CD4-positive, CD25-positive, alpha-beta regulatory T cell (primary cell): Measurements from ENCODE around the gene GFOD1. TPM values are rescaled to one million over a fixed set of nuclear protein-coding genes. Genes with fewer than 3 reads are reported as not detected.

Experiments used
- ATAC-seq, 2 donors: fragments of 150-1000 bp; cut with Tn5 transposase; one replicate each; pipeline ENCODE4 v1.10.0; 2021; ENCODE audit warnings: low read depth in 2 of 2, moderate number of reproducible peaks in 2 of 2, moderate library complexity in 1 of 2
- DNase-seq, 3 donors: peaks; one replicate each; pipeline versions ENCODE4 v3.0.0 to v3.0.0-alpha.2; 2012 to 2022; ENCODE audit warnings: mixed read lengths in 1 of 3
- H3K27ac ChIP-seq: one replicate; pipeline ENCODE4 v1.7.0; 2013; ENCODE audit warnings: mild to moderate bottlenecking, low read length; ENCODE audit not compliant: insufficient read depth, poor library complexity, severe bottlenecking
- H3K27me3 ChIP-seq: one replicate; pipeline ENCODE4 v1.7.0; 2013; ENCODE audit warnings: low read length; ENCODE audit not compliant: control insufficient read depth, insufficient read depth
- H3K36me3 ChIP-seq: one replicate; pipeline ENCODE4 v1.7.0; 2013; ENCODE audit warnings: mild to moderate bottlenecking, low read length, moderate library complexity; ENCODE audit not compliant: control insufficient read depth, insufficient read depth
- H3K4me1 ChIP-seq: 2 replicates; pipeline ENCODE4 v1.7.0; 2013; ENCODE audit warnings: mild to moderate bottlenecking, low read length; ENCODE audit not compliant: insufficient read depth, control insufficient read depth, poor library complexity, severe bottlenecking
- H3K4me3 ChIP-seq: one replicate; pipeline ENCODE4 v1.7.0; 2013; ENCODE audit warnings: low read depth, mild to moderate bottlenecking, low read length, moderate library complexity
- H3K9me3 ChIP-seq, 2 experiments: 1 replicate in 1 of 2; 2 replicates in 1 of 2; pipeline ENCODE4 v1.7.0; 2013; ENCODE audit warnings: low read length in 2 of 2, mild to moderate bottlenecking in 1 of 2, moderate library complexity in 1 of 2; ENCODE audit not compliant: control insufficient read depth in 2 of 2
- H3K27ac Mint-ChIP-seq, 3 donors: one replicate each; pipeline ENCODE4 v1.8.0; 2020 to 2022; ENCODE audit warnings: mild to moderate bottlenecking in 3 of 3, mixed read lengths in 3 of 3, moderate library complexity in 2 of 3
- H3K27me3 Mint-ChIP-seq: one replicate; pipeline ENCODE4 v1.8.0; 2022; ENCODE audit warnings: mild to moderate bottlenecking, mixed read lengths
- H3K36me3 Mint-ChIP-seq: one replicate; pipeline ENCODE4 v1.8.0; 2020; ENCODE audit warnings: mixed read lengths
- H3K4me1 Mint-ChIP-seq, 4 donors: one replicate each; pipeline ENCODE4 v1.8.0; 2020 to 2022; ENCODE audit warnings: mixed read lengths in 4 of 4, mild to moderate bottlenecking in 1 of 4
- H3K4me3 Mint-ChIP-seq, 4 donors: one replicate each; pipeline ENCODE4 v1.8.0; 2020 to 2022; ENCODE audit warnings: mild to moderate bottlenecking in 4 of 4, mixed read lengths in 4 of 4, moderate library complexity in 3 of 4
- H3K9me3 Mint-ChIP-seq, 7 donors: one replicate each; pipeline ENCODE4 v1.8.0; 2020 to 2022; ENCODE audit warnings: mixed read lengths in 7 of 7, mild to moderate bottlenecking in 3 of 7, moderate library complexity in 2 of 7
- polyA plus RNA-seq, 4 donors: library from polyadenylated mRNA; unstranded; fragments of 300-500 nt; fragmentation: Illumina TruSeq; gene quantifications; one replicate each; pipeline ENCODE4 v1.2.3, GENCODE V29; 2021
- total RNA-seq: library from RNA; stranded (reverse); gene quantifications from one replicate; pipeline ENCODE4 v1.2.3, GENCODE V29; 2022

Gene GFOD1
- 1.8 TPM for total RNA-seq
- under 1 TPM; 0.06 to 0.37 (median 0.13) TPM for polyA plus RNA-seq

GRCh38 chr6:13487122-13488014, at the start of gene GFOD1:
Gene GFOD1 (minus strand): TSS chr6:13487600. CDS start chr6:13486890, 710 bp downstream.
- peak within 1 kb of the TSS; percentile 65 for H3K4me3 ChIP-seq
- ATAC-seq, result peak; percentile 73 to 79
- DNase-seq, result peak; percentile 39 to 72 (median 45)
- H3K9me3 ChIP-seq, result no peaks in the 10 kb centered on the region
- H3K36me3 ChIP-seq, result no peaks in the 10 kb centered on the region
- H3K4me1 Mint-ChIP-seq, result peaks cover 5 to 36% (median 19%) of the 10 kb centered on the region in 4 donors
- peak within 1 kb of the TSS in 1 of 3 donors; percentile 11 for H3K27ac Mint-ChIP-seq
- no peaks in the 10 kb centered on the region for H3K36me3 Mint-ChIP-seq
- H3K9me3 Mint-ChIP-seq, result peaks cover 0 to 3% (median 0%) of the 10 kb centered on the region in 7 donors
- H3K27me3 ChIP-seq, result peaks cover 23% of the 10 kb centered on the region
- H3K4me3 Mint-ChIP-seq, result peak within 1 kb of the TSS; percentile 84 to 93 (median 90)
- H3K27ac ChIP-seq, result no peak within 1 kb of the TSS
- H3K27me3 Mint-ChIP-seq, result peaks cover 36% of the 10 kb centered on the region
- peaks cover 23% of the 10 kb centered on the region for H3K4me1 ChIP-seq

GRCh38 chr6:13536796-13537526, 49.6 kb upstream of the GFOD1 start:
- Mint-ChIP-seq H3K36me3 (no peaks in the 10 kb centered on the region), H3K27me3 (no peaks in the 10 kb centered on the region), H3K4me1 (no peaks in the 10 kb centered on the region), H3K4me3 (no peak overlapping the region), H3K9me3 (no peaks in the 10 kb centered on the region), H3K27ac (no peak overlapping the region)
- H3K27ac ChIP-seq, result no peak overlapping the region
- H3K27me3 ChIP-seq, result peaks cover 2% of the 10 kb centered on the region
- DNase-seq (no peak), ATAC-seq (no peak)
- H3K4me1 ChIP-seq, result no peaks in the 10 kb centered on the region
- no peaks in the 10 kb centered on the region for H3K36me3 ChIP-seq
- no peaks in the 10 kb centered on the region for H3K9me3 ChIP-seq
- no peak overlapping the region for H3K4me3 ChIP-seq

GRCh38 chr6:13535306-13535705, 47.9 kb upstream of the GFOD1 start:
- Histone ChIP-seq H3K27me3 (peaks cover 2% of the 10 kb centered on the region), H3K4me3 (no peak overlapping the region), H3K27ac (no peak overlapping the region), H3K36me3 (no peaks in the 10 kb centered on the region), H3K4me1 (no peaks in the 10 kb centered on the region), H3K9me3 (no peaks in the 10 kb centered on the region)
- no peak overlapping the region for H3K4me3 Mint-ChIP-seq
- DNase-seq (no peak), ATAC-seq (no peak)
- no peaks in the 10 kb centered on the region for H3K9me3 Mint-ChIP-seq
- H3K27me3 Mint-ChIP-seq, result no peaks in the 10 kb centered on the region
- H3K36me3 Mint-ChIP-seq, result no peaks in the 10 kb centered on the region
- no peaks in the 10 kb centered on the region for H3K4me1 Mint-ChIP-seq
- no peak overlapping the region for H3K27ac Mint-ChIP-seq

- Mint-ChIP-seq H3K4me3 (no peak overlapping the region), H3K9me3 (no peaks in the 10 kb centered on the region), H3K4me1 (no peaks in the 10 kb centered on the region), H3K27ac (no peak overlapping the region), H3K27me3 (no peaks in the 10 kb centered on the region), H3K36me3 (no peaks in the 10 kb centered on the region)
- DNase-seq, result no peak
- Histone ChIP-seq H3K4me3 (no peak overlapping the region), H3K27ac (no peak overlapping the region), H3K4me1 (no peaks in the 10 kb centered on the region), H3K9me3 (no peaks in the 10 kb centered on the region), H3K27me3 (peaks cover 2% of the 10 kb centered on the region), H3K36me3 (no peaks in the 10 kb centered on the region)
- ATAC-seq, result no peak
These were observed 47.1 kb upstream of the GFOD1 start for GRCh38 chr6:13534536-13534935.

GRCh38 chr6:13531956-13532355, 44.6 kb upstream of the GFOD1 start:
- Mint-ChIP-seq H3K4me1 (peaks cover 0 to 6% (median 2%) of the 10 kb centered on the region in 4 donors), H3K9me3 (no peaks in the 10 kb centered on the region), H3K27ac (no peak overlapping the region), H3K27me3 (no peaks in the 10 kb centered on the region), H3K4me3 (no peak overlapping the region), H3K36me3 (no peaks in the 10 kb centered on the region)
- no peaks in the 10 kb centered on the region for H3K36me3 ChIP-seq
- ATAC-seq (no peak), DNase-seq (no peak)
- no peak overlapping the region for H3K4me3 ChIP-seq
- no peaks in the 10 kb centered on the region for H3K27me3 ChIP-seq
- H3K4me1 ChIP-seq, result peaks cover 2% of the 10 kb centered on the region
- H3K9me3 ChIP-seq, result no peaks in the 10 kb centered on the region
- no peak overlapping the region for H3K27ac ChIP-seq

GRCh38 chr6:13528777-13529343, 41.5 kb upstream of the GFOD1 start:
- no peaks in the 10 kb centered on the region for H3K9me3 Mint-ChIP-seq
- Histone ChIP-seq H3K4me1 (peaks cover 11% of the 10 kb centered on the region), H3K27me3 (no peaks in the 10 kb centered on the region), H3K36me3 (no peaks in the 10 kb centered on the region), H3K27ac (no peak overlapping the region), H3K9me3 (no peaks in the 10 kb centered on the region), H3K4me3 (no peak overlapping the region)
- H3K27me3 Mint-ChIP-seq, result peaks cover 9% of the 10 kb centered on the region
- peaks cover 0 to 21% (median 7%) of the 10 kb centered on the region in 4 donors for H3K4me1 Mint-ChIP-seq
- ATAC-seq (no peak), DNase-seq (no peak)
- peak overlapping the region in 1 of 3 donors; percentile 42 for H3K27ac Mint-ChIP-seq
- H3K36me3 Mint-ChIP-seq, result no peaks in the 10 kb centered on the region
- no peak overlapping the region for H3K4me3 Mint-ChIP-seq

- H3K4me1 ChIP-seq, result peaks cover 11% of the 10 kb centered on the region
- no peak overlapping the region for H3K27ac Mint-ChIP-seq
- H3K9me3 Mint-ChIP-seq, result no peaks in the 10 kb centered on the region
- no peaks in the 10 kb centered on the region for H3K27me3 ChIP-seq
- H3K4me3 Mint-ChIP-seq, result no peak overlapping the region
- no peaks in the 10 kb centered on the region for H3K36me3 ChIP-seq
- ATAC-seq, result no peak
- no peak overlapping the region for H3K4me3 ChIP-seq
- no peak overlapping the region for H3K27ac ChIP-seq
- no peak for DNase-seq
- peaks cover 9% of the 10 kb centered on the region for H3K27me3 Mint-ChIP-seq
- H3K9me3 ChIP-seq, result no peaks in the 10 kb centered on the region
- no peaks in the 10 kb centered on the region for H3K36me3 Mint-ChIP-seq
- H3K4me1 Mint-ChIP-seq, result peaks cover 0 to 21% (median 7%) of the 10 kb centered on the region in 4 donors
These were observed 40.8 kb upstream of the GFOD1 start for GRCh38 chr6:13528232-13528631.
